ENCODE data around the gene MARCHF9. TPM values are rescaled to one million over a fixed set of nuclear protein-coding genes. Genes with fewer than 3 reads are reported as not detected.
A peak's percentile ranks its signal among the peaks of the same experiment; 100 is the strongest.

Gene MARCHF9
- polyA plus RNA-seq, 1 of the 3 experiments (the other 2 are of a cell fraction) = 24.2 TPM

GRCh38 chr12:57771873-57772428, 17.0 kb downstream of the MARCHF9 start, which contains the start of gene METTL1 (continued):
- peak; percentile 30 for TF ChIP-seq PBX3 (IDR thresholded peaks at IDR 0.05)
- TF ChIP-seq, protein P1, sequence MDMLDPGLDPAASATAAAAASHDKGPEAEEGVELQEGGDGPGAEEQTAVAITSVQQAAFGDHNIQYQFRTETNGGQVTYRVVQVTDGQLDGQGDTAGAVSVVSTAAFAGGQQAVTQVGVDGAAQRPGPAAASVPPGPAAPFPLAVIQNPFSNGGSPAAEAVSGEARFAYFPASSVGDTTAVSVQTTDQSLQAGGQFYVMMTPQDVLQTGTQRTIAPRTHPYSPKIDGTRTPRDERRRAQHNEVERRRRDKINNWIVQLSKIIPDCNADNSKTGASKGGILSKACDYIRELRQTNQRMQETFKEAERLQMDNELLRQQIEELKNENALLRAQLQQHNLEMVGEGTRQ (IDR thresholded peaks at IDR 0.05; ENCODE audit: borderline replicate concordance, low read depth, low read length) = no peak
- no peak for TF ChIP-seq TEAD4 (IDR thresholded peaks at IDR 0.05; ENCODE audit: borderline replicate concordance, insufficient read depth)
- TF ChIP-seq, protein P2, sequence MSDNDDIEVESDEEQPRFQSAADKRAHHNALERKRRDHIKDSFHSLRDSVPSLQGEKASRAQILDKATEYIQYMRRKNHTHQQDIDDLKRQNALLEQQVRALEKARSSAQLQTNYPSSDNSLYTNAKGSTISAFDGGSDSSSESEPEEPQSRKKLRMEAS (IDR thresholded peaks at IDR 0.05; ENCODE audit: low read depth) = peak; percentile 100
- TF ChIP-seq REST (IDR thresholded peaks at IDR 0.05; ENCODE audit: low read depth, low read length) = peak; percentile 61
- peak; percentile 36; the same call in 1 of the 2 replicates for TF ChIP-seq NRF1 (IDR thresholded peaks at IDR 0.05; ENCODE audit: low read depth, low read length)
- TF ChIP-seq, protein P3, sequence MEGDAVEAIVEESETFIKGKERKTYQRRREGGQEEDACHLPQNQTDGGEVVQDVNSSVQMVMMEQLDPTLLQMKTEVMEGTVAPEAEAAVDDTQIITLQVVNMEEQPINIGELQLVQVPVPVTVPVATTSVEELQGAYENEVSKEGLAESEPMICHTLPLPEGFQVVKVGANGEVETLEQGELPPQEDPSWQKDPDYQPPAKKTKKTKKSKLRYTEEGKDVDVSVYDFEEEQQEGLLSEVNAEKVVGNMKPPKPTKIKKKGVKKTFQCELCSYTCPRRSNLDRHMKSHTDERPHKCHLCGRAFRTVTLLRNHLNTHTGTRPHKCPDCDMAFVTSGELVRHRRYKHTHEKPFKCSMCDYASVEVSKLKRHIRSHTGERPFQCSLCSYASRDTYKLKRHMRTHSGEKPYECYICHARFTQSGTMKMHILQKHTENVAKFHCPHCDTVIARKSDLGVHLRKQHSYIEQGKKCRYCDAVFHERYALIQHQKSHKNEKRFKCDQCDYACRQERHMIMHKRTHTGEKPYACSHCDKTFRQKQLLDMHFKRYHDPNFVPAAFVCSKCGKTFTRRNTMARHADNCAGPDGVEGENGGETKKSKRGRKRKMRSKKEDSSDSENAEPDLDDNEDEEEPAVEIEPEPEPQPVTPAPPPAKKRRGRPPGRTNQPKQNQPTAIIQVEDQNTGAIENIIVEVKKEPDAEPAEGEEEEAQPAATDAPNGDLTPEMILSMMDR (IDR thresholded peaks at IDR 0.05) = no peak
- no peak for TF ChIP-seq EZH2phosphoT487 (IDR thresholded peaks at IDR 0.05; ENCODE audit: borderline replicate concordance, low read depth)
- TF ChIP-seq RFX5 (IDR thresholded peaks at IDR 0.05; ENCODE audit: low read length) = no peak; the same call in 1 of the 2 replicates
- TF ChIP-seq MEF2A (IDR thresholded peaks at IDR 0.05; ENCODE audit: borderline replicate concordance, low read depth) = no peak
- no peak for TF ChIP-seq RAD21 (IDR thresholded peaks at IDR 0.05; ENCODE audit: low read length)
- TF ChIP-seq CHD2 (IDR thresholded peaks at IDR 0.05; ENCODE audit: low read length, partially characterized antibody) = peak; percentile 76

All from SK-N-SH (cell line).